Activated naive CD8-positive, alpha-beta T cell (primary cell): ENCODE measurements around the gene DAB2.

Source experiments
- H3K27ac Mint-ChIP-seq: one replicate; pipeline ENCODE4 v1.8.0; 2021; ENCODE audit warnings: mixed read lengths
- H3K27me3 Mint-ChIP-seq: one replicate; pipeline ENCODE4 v1.8.0; 2021; ENCODE audit warnings: mixed read lengths
- H3K36me3 Mint-ChIP-seq: one replicate; pipeline ENCODE4 v1.8.0; 2021; ENCODE audit warnings: mixed read lengths
- H3K4me1 Mint-ChIP-seq: one replicate; pipeline ENCODE4 v1.8.0; 2021; ENCODE audit warnings: low read depth, mixed read lengths
- H3K4me3 Mint-ChIP-seq: one replicate; pipeline ENCODE4 v1.8.0; 2021; ENCODE audit warnings: mild to moderate bottlenecking, mixed read lengths
- H3K9me3 Mint-ChIP-seq: one replicate; pipeline ENCODE4 v1.8.0; 2021; ENCODE audit warnings: low read depth, mixed read lengths

Gene DAB2

GRCh38 chr5:39396843-39397242, 27.9 kb downstream of the DAB2 start:
- Mint-ChIP-seq H3K27ac (no peak overlapping the region), H3K4me1 (peaks cover 2% of the 10 kb centered on the region), H3K9me3 (no peaks in the 10 kb centered on the region), H3K27me3 (no peaks in the 10 kb centered on the region), H3K4me3 (no peak overlapping the region), H3K36me3 (no peaks in the 10 kb centered on the region)

GRCh38 chr5:39395521-39395920, 29.3 kb downstream of the DAB2 start:
- no peaks in the 10 kb centered on the region for H3K36me3 Mint-ChIP-seq
- no peak overlapping the region for H3K27ac Mint-ChIP-seq
- H3K4me3 Mint-ChIP-seq: no peak overlapping the region
- H3K4me1 Mint-ChIP-seq: peaks cover 2% of the 10 kb centered on the region
- H3K27me3 Mint-ChIP-seq: no peaks in the 10 kb centered on the region
- H3K9me3 Mint-ChIP-seq: no peaks in the 10 kb centered on the region

GRCh38 chr5:39394946-39395345, 29.8 kb downstream of the DAB2 start:
- Mint-ChIP-seq H3K4me3 (no peak overlapping the region), H3K36me3 (no peaks in the 10 kb centered on the region), H3K4me1 (peaks cover 2% of the 10 kb centered on the region), H3K27ac (no peak overlapping the region), H3K27me3 (no peaks in the 10 kb centered on the region), H3K9me3 (no peaks in the 10 kb centered on the region)

- Mint-ChIP-seq H3K4me1 (no peaks in the 10 kb centered on the region), H3K27ac (no peak overlapping the region), H3K36me3 (no peaks in the 10 kb centered on the region), H3K27me3 (no peaks in the 10 kb centered on the region), H3K4me3 (no peak overlapping the region), H3K9me3 (no peaks in the 10 kb centered on the region)
These were observed 33.8 kb downstream of the DAB2 start for GRCh38 chr5:39390945-39391344.

GRCh38 chr5:39387293-39387692, 37.5 kb downstream of the DAB2 start:
- H3K9me3 Mint-ChIP-seq: no peaks in the 10 kb centered on the region
- no peak overlapping the region for H3K4me3 Mint-ChIP-seq
- H3K27ac Mint-ChIP-seq: no peak overlapping the region
- no peaks in the 10 kb centered on the region for H3K36me3 Mint-ChIP-seq
- no peaks in the 10 kb centered on the region for H3K27me3 Mint-ChIP-seq
- no peaks in the 10 kb centered on the region for H3K4me1 Mint-ChIP-seq

GRCh38 chr5:39384271-39384670, 40.5 kb downstream of the DAB2 start:
- Mint-ChIP-seq H3K27ac (no peak overlapping the region), H3K27me3 (no peaks in the 10 kb centered on the region), H3K36me3 (no peaks in the 10 kb centered on the region), H3K9me3 (no peaks in the 10 kb centered on the region), H3K4me1 (no peaks in the 10 kb centered on the region), H3K4me3 (no peak overlapping the region)

- H3K27ac Mint-ChIP-seq: no peak overlapping the region
- H3K4me1 Mint-ChIP-seq: no peaks in the 10 kb centered on the region
- no peaks in the 10 kb centered on the region for H3K9me3 Mint-ChIP-seq
- no peaks in the 10 kb centered on the region for H3K27me3 Mint-ChIP-seq
- H3K36me3 Mint-ChIP-seq: no peaks in the 10 kb centered on the region
- H3K4me3 Mint-ChIP-seq: no peak overlapping the region
These were observed 43.4 kb downstream of the DAB2 start for GRCh38 chr5:39381376-39381775.

- H3K36me3 Mint-ChIP-seq: no peaks in the 10 kb centered on the region
- no peaks in the 10 kb centered on the region for H3K9me3 Mint-ChIP-seq
- H3K4me1 Mint-ChIP-seq: no peaks in the 10 kb centered on the region
- no peak overlapping the region for H3K27ac Mint-ChIP-seq
- no peak overlapping the region for H3K4me3 Mint-ChIP-seq
- H3K27me3 Mint-ChIP-seq: no peaks in the 10 kb centered on the region
These were observed 45.1 kb downstream of the DAB2 start for GRCh38 chr5:39379693-39380092.

GRCh38 chr5:39377613-39378012, 47.2 kb downstream of the DAB2 start:
- no peak overlapping the region for H3K4me3 Mint-ChIP-seq
- no peaks in the 10 kb centered on the region for H3K36me3 Mint-ChIP-seq
- H3K4me1 Mint-ChIP-seq: no peaks in the 10 kb centered on the region
- H3K27ac Mint-ChIP-seq: no peak overlapping the region
- no peaks in the 10 kb centered on the region for H3K27me3 Mint-ChIP-seq
- H3K9me3 Mint-ChIP-seq: no peaks in the 10 kb centered on the region

- Mint-ChIP-seq H3K9me3 (no peaks in the 10 kb centered on the region), H3K27me3 (no peaks in the 10 kb centered on the region), H3K27ac (no peak overlapping the region), H3K4me3 (no peak overlapping the region), H3K4me1 (no peaks in the 10 kb centered on the region), H3K36me3 (no peaks in the 10 kb centered on the region)
These were observed 48.5 kb downstream of the DAB2 start for GRCh38 chr5:39376293-39376714.

GRCh38 chr5:39373791-39374190, 51.0 kb downstream of the DAB2 start:
- Mint-ChIP-seq H3K4me3 (no peak overlapping the region), H3K27me3 (peaks cover 1% of the 10 kb centered on the region), H3K4me1 (no peaks in the 10 kb centered on the region), H3K9me3 (no peaks in the 10 kb centered on the region), H3K27ac (no peak overlapping the region), H3K36me3 (no peaks in the 10 kb centered on the region)

- Mint-ChIP-seq H3K9me3 (no peaks in the 10 kb centered on the region), H3K27me3 (peaks cover 2% of the 10 kb centered on the region), H3K4me3 (no peak overlapping the region), H3K36me3 (no peaks in the 10 kb centered on the region), H3K4me1 (no peaks in the 10 kb centered on the region), H3K27ac (no peak overlapping the region)
These were observed 53.5 kb downstream of the DAB2 start for GRCh38 chr5:39371367-39371635.

GRCh38 chr5:39370555-39371366, 54.0 kb downstream of the DAB2 start:
- peaks cover 2% of the 10 kb centered on the region for H3K27me3 Mint-ChIP-seq
- no peak overlapping the region for H3K4me3 Mint-ChIP-seq
- H3K4me1 Mint-ChIP-seq: no peaks in the 10 kb centered on the region
- H3K9me3 Mint-ChIP-seq: no peaks in the 10 kb centered on the region
- H3K36me3 Mint-ChIP-seq: no peaks in the 10 kb centered on the region
- H3K27ac Mint-ChIP-seq: no peak overlapping the region

GRCh38 chr5:39369123-39369815, 55.5 kb downstream of the DAB2 start:
- no peaks in the 10 kb centered on the region for H3K9me3 Mint-ChIP-seq
- H3K4me3 Mint-ChIP-seq: no peak overlapping the region
- H3K4me1 Mint-ChIP-seq: no peaks in the 10 kb centered on the region
- H3K27me3 Mint-ChIP-seq: peaks cover 2% of the 10 kb centered on the region
- H3K36me3 Mint-ChIP-seq: no peaks in the 10 kb centered on the region
- H3K27ac Mint-ChIP-seq: no peak overlapping the region

GRCh38 chr5:39368116-39368515, 56.7 kb downstream of the DAB2 start:
- Mint-ChIP-seq H3K36me3 (no peaks in the 10 kb centered on the region), H3K9me3 (no peaks in the 10 kb centered on the region), H3K4me1 (no peaks in the 10 kb centered on the region), H3K4me3 (no peak overlapping the region), H3K27ac (no peak overlapping the region), H3K27me3 (peaks cover 2% of the 10 kb centered on the region)

- Mint-ChIP-seq H3K4me3 (no peak overlapping the region), H3K27ac (no peak overlapping the region), H3K4me1 (no peaks in the 10 kb centered on the region), H3K36me3 (no peaks in the 10 kb centered on the region), H3K27me3 (peaks cover 2% of the 10 kb centered on the region), H3K9me3 (no peaks in the 10 kb centered on the region)
These were observed 57.1 kb downstream of the DAB2 start for GRCh38 chr5:39367711-39368110.
